GM23248 (cell line): Measurements from ENCODE around the gene ACTN1. TPM values are rescaled to one million over a fixed set of nuclear protein-coding genes. Genes with fewer than 3 reads are reported as not detected.

Source experiments
- DNase-seq: peaks from one replicate; pipeline ENCODE4 v3.0.0-alpha.2; 2015
- H2AFZ ChIP-seq: fragments of 200-600 bp; sonication (generic); 2 replicates; pipeline ENCODE4 v1.6.1; 2016; ENCODE audit warnings: antibody characterized with exemption
- H3F3A ChIP-seq: fragments of 200-600 bp; sonication (generic); 2 replicates; pipeline ENCODE4 v1.6.1; 2016; ENCODE audit warnings: mild to moderate bottlenecking, antibody characterized with exemption, mixed run types; ENCODE audit not compliant: insufficient read depth
- H3K27ac ChIP-seq: fragments of 200-600 bp; sonication (generic); 2 replicates; pipeline ENCODE4 v1.5.1; 2016; ENCODE audit warnings: mild to moderate bottlenecking
- H3K27me3 ChIP-seq: fragments of 200-600 bp; sonication (generic); replicated peaks from 2 replicates; pipeline ENCODE4 v1.6.1; 2016; ENCODE audit warnings: mild to moderate bottlenecking; ENCODE audit not compliant: insufficient read depth
- H3K36me3 ChIP-seq: fragments of 200-600 bp; sonication (generic); 2 replicates; pipeline ENCODE4 v1.6.1; 2016; ENCODE audit warnings: low read depth, mild to moderate bottlenecking
- H3K4me1 ChIP-seq: fragments of 200-600 bp; sonication (generic); 2 replicates; pipeline ENCODE4 v1.6.1; 2016; ENCODE audit warnings: mild to moderate bottlenecking; ENCODE audit not compliant: insufficient read depth
- H3K4me2 ChIP-seq: fragments of 200-600 bp; sonication (generic); one replicate; pipeline ENCODE4 v1.6.1; 2016; ENCODE audit warnings: mild to moderate bottlenecking; ENCODE audit not compliant: unreplicated experiment
- H3K4me3 ChIP-seq: fragments of 200-600 bp; sonication (generic); 2 replicates; pipeline ENCODE4 v1.5.1; 2016; ENCODE audit warnings: mild to moderate bottlenecking
- H3K79me2 ChIP-seq: fragments of 200-600 bp; sonication (generic); 2 replicates; pipeline ENCODE4 v1.6.1; 2016; ENCODE audit warnings: mild to moderate bottlenecking; ENCODE audit not compliant: insufficient read depth
- H3K9ac ChIP-seq: fragments of 200-600 bp; sonication (generic); 2 replicates; pipeline ENCODE4 v1.6.1; 2016; ENCODE audit warnings: mild to moderate bottlenecking
- H3K9me2 ChIP-seq: fragments of 200-600 bp; sonication (generic); 2 replicates; pipeline ENCODE4 v1.6.1; 2016; ENCODE audit warnings: mixed run types, mild to moderate bottlenecking, moderate library complexity; ENCODE audit not compliant: insufficient read depth
- H3K9me3 ChIP-seq: fragments of 200-600 bp; sonication (generic); one replicate; pipeline ENCODE4 v1.6.1; 2017; ENCODE audit warnings: low read depth
- H4K20me1 ChIP-seq: fragments of 200-600 bp; sonication (generic); 2 replicates; pipeline ENCODE4 v1.6.0; 2016; ENCODE audit not compliant: insufficient read depth
- EZH2 ChIP-seq: fragments of 200-600 bp; sonication (generic); IDR thresholded peaks from 2 replicates; pipeline ENCODE4 v1.6.1; 2018; ENCODE audit warnings: antibody characterized with exemption, mild to moderate bottlenecking; ENCODE audit not compliant: insufficient read depth, poor library complexity, severe bottlenecking
- EZH2phosphoT487 ChIP-seq: fragments of 200-600 bp; sonication (generic); IDR thresholded peaks from 2 replicates; pipeline ENCODE4 v1.6.1; 2018; ENCODE audit warnings: antibody characterized with exemption, moderate library complexity, mild to moderate bottlenecking, low read depth; ENCODE audit not compliant: insufficient read depth
- WGBS, 2 experiments: methylation state at CpG; one replicate each; pipeline ENCODE4 v1.1.6; 2015 to 2017; ENCODE audit warnings: low lambda C conversion rate in 2 of 2, low coverage in 1 of 2; ENCODE audit errors: missing lambda C conversion rate in 2 of 2; 5-methylcytosine and 5-hydroxymethylcytosine counted together
- in situ Hi-C: fragments of 300-500 bp; cut with MboI; formaldehyde crosslinking; loops from 2 replicates; pipeline ENCODE4 v1.15.0; 2020
- polyA plus RNA-seq: library from polyadenylated mRNA; unstranded; fragments of >200 nt; fragmentation: Nextera tagmentation; extraction: Ambion mirVana; gene quantifications from 2 replicates; pipeline ENCODE4 v1.2.1, GENCODE V29; 2016
- total RNA-seq: library from RNA; depleted of rRNA; stranded (reverse); fragments of >200 nt; shearing (Covaris generic); gene quantifications from 2 replicates; pipeline ENCODE4 v1.2.3, GENCODE V29; 2014

ACTN1 gene
- total and polyA plus RNA-seq, 2 experiments from 2014 or later: 403 to 597 TPM

DNA sequence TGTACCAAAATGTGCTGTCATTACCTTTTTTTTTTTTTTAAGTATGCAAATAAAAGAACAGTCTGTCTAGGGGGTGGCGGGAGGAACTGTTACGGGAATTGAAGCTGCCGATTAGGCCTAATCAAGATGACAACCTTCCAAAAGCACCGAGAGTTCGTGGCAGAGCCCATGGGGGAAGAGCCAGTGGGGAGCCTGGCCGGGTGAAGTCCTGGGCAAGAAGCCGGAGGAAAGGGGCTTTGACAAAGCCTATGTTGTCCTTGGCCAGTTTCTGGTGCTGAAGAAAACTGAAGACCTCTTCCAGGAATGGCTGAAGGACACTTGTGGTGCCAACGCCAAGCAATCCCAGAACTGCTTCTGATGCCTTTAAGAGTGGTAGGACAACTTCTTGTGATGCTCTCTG is 42.6 kb downstream of the ACTN1 start:
- in situ Hi-C loops: no loop called here
- 30 to 33% methylated on average over 8 of the region's 8 CpGs for WGBS, 2 experiments
- H3K4me3 ChIP-seq: no peak overlapping the region
- no peaks in the 10 kb centered on the region for H3K27me3 ChIP-seq
- H3K27ac ChIP-seq: peak overlapping the region; percentile 75
- peaks cover 79% of the 10 kb centered on the region for H3F3A ChIP-seq
- no peak overlapping the region for H3K9ac ChIP-seq
- H3K4me2 ChIP-seq: no peak overlapping the region
- no peak for DNase-seq
- no peaks in the 10 kb centered on the region for H3K9me2 ChIP-seq
- H2AFZ ChIP-seq: no peak overlapping the region
- H3K36me3 ChIP-seq: no peaks in the 10 kb centered on the region; the same call in 1 of the 2 replicates
- H4K20me1 ChIP-seq: peaks cover 17% of the 10 kb centered on the region; the same call in 1 of the 2 replicates
- peaks cover 65% of the 10 kb centered on the region for H3K4me1 ChIP-seq
- no peaks in the 10 kb centered on the region for H3K9me3 ChIP-seq
- TF ChIP-seq EZH2 (no peak), EZH2phosphoT487 (no peak)
- H3K79me2 ChIP-seq: peaks cover 97% of the 10 kb centered on the region

DNA sequence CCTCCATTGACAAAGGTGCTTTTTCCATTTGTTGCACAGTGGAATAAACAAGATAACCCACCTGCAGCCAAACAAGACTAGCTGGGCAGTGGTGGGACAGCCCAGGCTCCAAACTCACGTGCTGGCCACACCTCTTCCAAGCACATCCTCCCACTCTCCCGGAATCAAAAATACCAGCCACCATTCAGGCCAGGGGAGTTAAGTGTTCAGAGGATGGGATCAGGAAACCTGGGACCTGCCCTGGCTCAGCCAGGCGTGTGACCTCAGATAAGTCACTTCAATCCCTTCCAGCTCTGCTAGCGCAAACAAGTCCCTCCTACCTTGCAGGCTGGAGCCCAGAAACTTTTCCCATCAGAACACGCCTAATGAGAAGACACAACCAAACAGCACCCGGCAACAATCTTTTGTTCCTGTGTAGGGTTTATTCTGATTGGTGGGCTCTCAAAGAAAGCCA is 43.3 kb downstream of the ACTN1 start:
- TF ChIP-seq EZH2 (no peak), EZH2phosphoT487 (no peak)
- DNase-seq: no peak
- Histone ChIP-seq H2AFZ (no peak overlapping the region), H3K4me2 (no peak overlapping the region), H3K79me2 (peaks cover 97% of the 10 kb centered on the region), H3K9me2 (no peaks in the 10 kb centered on the region), H3K4me3 (no peak overlapping the region), H3F3A (peaks cover 79% of the 10 kb centered on the region), H4K20me1 (peaks cover 22% of the 10 kb centered on the region), H3K9me3 (no peaks in the 10 kb centered on the region), H3K9ac (no peak overlapping the region), H3K36me3 (peaks cover 2% of the 10 kb centered on the region; the same call in 1 of the 2 replicates), H3K27me3 (no peaks in the 10 kb centered on the region), H3K27ac (peak overlapping the region; percentile 75), H3K4me1 (peaks cover 58% of the 10 kb centered on the region)
- in situ Hi-C loops: no loop called here
- 89 to 94% methylated on average over 6 of the region's 6 CpGs for WGBS, 2 experiments

DNA sequence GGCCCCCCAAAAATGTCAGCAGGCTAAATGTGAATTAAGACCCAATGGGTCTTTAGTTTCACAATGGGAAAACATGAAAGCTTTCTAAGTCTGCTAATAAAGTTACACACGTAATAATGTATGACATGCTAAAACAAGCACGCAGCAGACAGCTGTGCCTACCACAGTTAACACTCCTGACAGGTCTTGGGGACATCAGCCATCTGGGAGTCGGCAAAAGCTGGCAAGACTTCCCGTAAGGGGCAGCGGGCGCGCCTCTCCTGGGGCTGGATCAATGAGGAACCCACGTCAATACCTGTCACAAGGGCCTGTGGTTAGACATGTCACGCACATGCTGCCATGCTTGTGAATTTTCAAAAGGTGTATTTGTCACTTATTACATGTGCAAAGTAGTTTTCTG is 45.0 kb downstream of the ACTN1 start:
- WGBS, 2 experiments: 96 to 97% methylated on average over 9 of the region's 9 CpGs
- Histone ChIP-seq H3K27ac (no peak overlapping the region), H3K36me3 (peaks cover 13% of the 10 kb centered on the region; the same call in 1 of the 2 replicates), H3K4me2 (no peak overlapping the region), H2AFZ (no peak overlapping the region), H3K79me2 (peaks cover 100% of the 10 kb centered on the region), H3K9me2 (no peaks in the 10 kb centered on the region), H3K9me3 (no peaks in the 10 kb centered on the region), H3F3A (peaks cover 77% of the 10 kb centered on the region), H3K9ac (no peak overlapping the region), H3K4me1 (peaks cover 41% of the 10 kb centered on the region), H3K27me3 (no peaks in the 10 kb centered on the region), H3K4me3 (no peak overlapping the region), H4K20me1 (peaks cover 39% of the 10 kb centered on the region)
- in situ Hi-C loops: no loop called here
- no peak for TF ChIP-seq EZH2phosphoT487
- TF ChIP-seq EZH2: no peak
- DNase-seq: no peak

DNA sequence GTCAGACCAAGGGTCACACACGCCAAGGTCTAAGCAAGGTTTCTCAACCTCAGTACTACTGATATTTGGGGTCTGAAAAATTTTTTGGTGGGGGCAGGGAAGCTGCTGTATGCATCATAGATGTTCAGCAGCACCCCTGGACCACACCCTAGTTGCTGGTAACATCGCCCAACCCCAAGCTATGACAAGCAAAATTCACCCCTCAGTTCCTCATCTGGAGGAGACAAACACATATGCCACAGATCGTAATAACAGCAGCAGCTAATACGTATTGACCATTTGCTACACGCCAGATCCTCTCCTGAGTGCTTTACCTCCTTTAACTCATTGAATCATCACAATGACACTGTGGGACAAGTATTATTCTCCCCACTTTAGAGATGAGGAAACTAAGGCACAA is 46.4 kb downstream of the ACTN1 start:
- 82 to 83% methylated on average over 5 of the region's 5 CpGs for WGBS, 2 experiments
- Histone ChIP-seq H3K4me2 (no peak overlapping the region), H3K9me3 (no peaks in the 10 kb centered on the region), H3K4me1 (peaks cover 27% of the 10 kb centered on the region), H3K79me2 (peaks cover 100% of the 10 kb centered on the region), H3K36me3 (peaks cover 13% of the 10 kb centered on the region; the same call in 1 of the 2 replicates), H4K20me1 (peaks cover 43% of the 10 kb centered on the region), H3K9me2 (no peaks in the 10 kb centered on the region), H3F3A (peaks cover 72% of the 10 kb centered on the region), H3K27me3 (no peaks in the 10 kb centered on the region), H3K27ac (peak overlapping the region; percentile 37), H2AFZ (no peak overlapping the region), H3K4me3 (no peak overlapping the region), H3K9ac (no peak overlapping the region)
- no peak for TF ChIP-seq EZH2
- no peak for TF ChIP-seq EZH2phosphoT487
- in situ Hi-C loops: no loop called here
- DNase-seq: no peak

DNA sequence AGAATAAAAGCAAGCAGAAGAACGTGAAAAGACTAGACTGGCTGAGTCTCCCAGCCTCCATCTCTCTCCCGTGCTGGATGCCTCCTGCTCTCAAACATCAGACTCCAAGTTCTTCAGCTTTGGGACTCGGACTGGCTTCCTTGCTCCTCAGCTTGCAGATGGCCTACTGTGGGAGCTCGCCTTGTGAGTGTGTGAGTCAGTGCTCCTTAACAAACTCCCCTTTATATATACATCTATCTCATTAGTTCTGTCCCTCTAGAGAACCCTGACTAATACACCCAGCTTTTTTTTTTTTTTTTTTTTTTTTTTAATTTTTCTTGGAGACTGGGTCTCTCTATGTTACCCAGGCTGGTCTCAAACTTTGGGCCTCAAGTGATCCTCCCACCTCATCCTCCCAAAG is 46.9 kb downstream of the ACTN1 start:
- peaks cover 22% of the 10 kb centered on the region for H3K4me1 ChIP-seq
- DNase-seq: peak; percentile 71
- H3K27me3 ChIP-seq: no peaks in the 10 kb centered on the region
- peaks cover 70% of the 10 kb centered on the region for H3F3A ChIP-seq
- no peaks in the 10 kb centered on the region for H3K9me3 ChIP-seq
- H2AFZ ChIP-seq: no peak overlapping the region
- 6 to 9% methylated on average over 4 of the region's 4 CpGs for WGBS, 2 experiments
- H3K36me3 ChIP-seq: peaks cover 13% of the 10 kb centered on the region; the same call in 1 of the 2 replicates
- peaks cover 46% of the 10 kb centered on the region for H4K20me1 ChIP-seq
- H3K27ac ChIP-seq: peak overlapping the region; percentile 37
- H3K79me2 ChIP-seq: peaks cover 100% of the 10 kb centered on the region
- H3K4me3 ChIP-seq: no peak overlapping the region
- H3K9me2 ChIP-seq: no peaks in the 10 kb centered on the region
- TF ChIP-seq EZH2phosphoT487: no peak
- TF ChIP-seq EZH2: no peak
- no peak overlapping the region for H3K9ac ChIP-seq
- no peak overlapping the region for H3K4me2 ChIP-seq
- in situ Hi-C loops: no loop called here
